ENCODE results near the gene PTPRR. TPM values are rescaled to one million over a fixed set of nuclear protein-coding genes. Genes with fewer than 3 reads are reported as not detected.

PTPRR gene
- total RNA-seq, 2 donors from 2014 or later, result 0.37 to 0.51 TPM

DNA sequence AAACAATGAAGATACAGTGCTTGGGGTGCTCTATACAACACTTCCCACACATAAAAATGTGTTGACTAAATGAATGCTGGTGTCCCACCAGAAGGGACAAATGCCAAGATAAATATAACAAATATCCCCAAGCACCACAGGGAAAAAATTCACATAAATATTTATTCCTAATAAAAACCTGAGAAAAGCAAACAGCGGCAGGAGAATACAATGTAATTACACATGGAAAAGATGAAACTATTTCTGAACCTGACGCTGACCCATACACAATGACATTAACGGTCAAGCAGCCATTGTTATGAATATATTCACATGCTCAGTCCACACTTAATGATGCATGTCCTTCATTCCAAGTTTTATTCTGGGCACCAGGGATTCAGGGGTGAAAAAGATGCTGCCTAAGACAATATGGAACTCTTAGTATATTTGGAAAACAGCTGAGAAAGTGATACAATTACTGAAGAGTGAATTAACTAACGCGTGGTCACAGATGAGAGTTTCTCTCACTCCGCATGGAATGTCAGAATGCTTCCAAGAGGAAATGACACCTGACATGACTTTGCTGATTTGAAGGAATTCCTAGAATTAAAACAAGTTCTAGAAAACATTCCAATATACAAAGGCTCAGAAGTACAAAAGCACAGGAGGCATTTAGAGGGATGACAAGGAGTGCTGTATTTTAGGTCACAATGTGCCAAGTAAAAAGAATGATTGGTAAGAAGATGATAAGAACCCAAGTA is 27.9 kb upstream of the PTPRR start:
- Histone ChIP-seq H3K36me3 (no peaks in the 10 kb centered on the region), H3K27ac (no peak overlapping the region), H3K4me3 (no peak overlapping the region)

DNA sequence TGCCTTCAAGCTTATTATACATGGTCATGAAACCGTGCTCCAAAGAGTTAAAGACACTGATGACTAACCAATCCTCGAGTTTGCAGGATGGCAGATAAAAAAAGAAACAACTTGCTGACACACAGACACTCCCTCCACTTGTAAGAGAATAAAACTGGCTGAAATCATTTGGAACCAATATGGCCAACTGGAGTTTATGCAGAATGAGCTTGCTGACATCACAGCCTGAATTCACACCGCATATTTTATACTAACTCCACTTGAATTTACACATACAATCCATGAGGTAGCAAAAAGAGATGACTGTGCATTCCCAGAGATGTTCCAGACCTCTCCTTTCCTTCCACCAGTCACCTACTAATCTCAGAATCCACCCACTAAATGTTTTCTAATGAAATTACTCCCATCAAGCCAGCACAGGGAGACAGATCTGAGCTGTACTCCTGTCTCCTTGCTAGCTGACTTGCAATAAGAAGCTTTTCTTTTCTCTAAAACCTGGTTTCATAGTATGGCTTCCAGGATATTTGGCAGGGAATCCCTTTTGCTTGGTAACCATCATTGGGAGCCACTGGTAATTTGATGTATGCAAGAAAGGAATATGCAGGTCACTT is 15.8 kb upstream of the PTPRR start:
- no peak for DNase-seq (ENCODE audit: low spot score)
- no peak overlapping the region for H3K27ac ChIP-seq
- no peaks in the 10 kb centered on the region for H3K36me3 ChIP-seq
- H3K9me3 ChIP-seq, result no peaks in the 10 kb centered on the region
- H3K4me3 ChIP-seq, result no peak overlapping the region
- H3K27me3 ChIP-seq, result no peaks in the 10 kb centered on the region
- TF ChIP-seq, protein P1, sequence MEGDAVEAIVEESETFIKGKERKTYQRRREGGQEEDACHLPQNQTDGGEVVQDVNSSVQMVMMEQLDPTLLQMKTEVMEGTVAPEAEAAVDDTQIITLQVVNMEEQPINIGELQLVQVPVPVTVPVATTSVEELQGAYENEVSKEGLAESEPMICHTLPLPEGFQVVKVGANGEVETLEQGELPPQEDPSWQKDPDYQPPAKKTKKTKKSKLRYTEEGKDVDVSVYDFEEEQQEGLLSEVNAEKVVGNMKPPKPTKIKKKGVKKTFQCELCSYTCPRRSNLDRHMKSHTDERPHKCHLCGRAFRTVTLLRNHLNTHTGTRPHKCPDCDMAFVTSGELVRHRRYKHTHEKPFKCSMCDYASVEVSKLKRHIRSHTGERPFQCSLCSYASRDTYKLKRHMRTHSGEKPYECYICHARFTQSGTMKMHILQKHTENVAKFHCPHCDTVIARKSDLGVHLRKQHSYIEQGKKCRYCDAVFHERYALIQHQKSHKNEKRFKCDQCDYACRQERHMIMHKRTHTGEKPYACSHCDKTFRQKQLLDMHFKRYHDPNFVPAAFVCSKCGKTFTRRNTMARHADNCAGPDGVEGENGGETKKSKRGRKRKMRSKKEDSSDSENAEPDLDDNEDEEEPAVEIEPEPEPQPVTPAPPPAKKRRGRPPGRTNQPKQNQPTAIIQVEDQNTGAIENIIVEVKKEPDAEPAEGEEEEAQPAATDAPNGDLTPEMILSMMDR (IDR thresholded peaks at IDR 0.05), result no peak
- no peaks in the 10 kb centered on the region for H3K4me1 ChIP-seq

More for the DNA sequence above, 27.9 kb upstream of the PTPRR start:
- no peaks in the 10 kb centered on the region for H3K4me1 ChIP-seq
- TF ChIP-seq, protein P1 (IDR thresholded peaks at IDR 0.05), result no peak
- no peaks in the 10 kb centered on the region for H3K27me3 ChIP-seq
- H3K9me3 ChIP-seq, result no peaks in the 10 kb centered on the region
- no peak for DNase-seq (ENCODE audit: low spot score)

DNA sequence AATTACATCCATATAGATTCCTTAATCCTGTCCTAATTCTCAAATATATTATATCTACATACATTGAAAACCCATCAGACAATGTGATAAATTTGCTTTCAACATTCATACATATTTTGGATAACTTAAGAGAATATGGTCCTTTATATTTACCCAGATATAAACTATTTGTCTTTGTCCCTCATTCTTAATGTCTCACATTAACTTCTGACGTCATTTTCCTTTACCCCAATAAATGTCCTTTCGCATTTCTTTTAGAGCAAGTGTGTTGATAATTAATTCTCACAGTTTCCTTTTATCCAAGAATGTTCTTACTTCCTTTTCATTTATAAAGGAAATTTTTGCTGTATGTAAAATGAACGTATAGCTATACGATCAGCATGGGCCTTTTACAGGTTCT is 12.6 kb upstream of the PTPRR start:
- H3K27me3 ChIP-seq, result no peaks in the 10 kb centered on the region
- no peak for DNase-seq (ENCODE audit: low spot score)
- H3K27ac ChIP-seq, result no peak overlapping the region
- no peaks in the 10 kb centered on the region for H3K36me3 ChIP-seq
- no peak overlapping the region for H3K4me3 ChIP-seq
- no peaks in the 10 kb centered on the region for H3K4me1 ChIP-seq
- TF ChIP-seq, protein P1 (IDR thresholded peaks at IDR 0.05), result no peak
- no peaks in the 10 kb centered on the region for H3K9me3 ChIP-seq

DNA sequence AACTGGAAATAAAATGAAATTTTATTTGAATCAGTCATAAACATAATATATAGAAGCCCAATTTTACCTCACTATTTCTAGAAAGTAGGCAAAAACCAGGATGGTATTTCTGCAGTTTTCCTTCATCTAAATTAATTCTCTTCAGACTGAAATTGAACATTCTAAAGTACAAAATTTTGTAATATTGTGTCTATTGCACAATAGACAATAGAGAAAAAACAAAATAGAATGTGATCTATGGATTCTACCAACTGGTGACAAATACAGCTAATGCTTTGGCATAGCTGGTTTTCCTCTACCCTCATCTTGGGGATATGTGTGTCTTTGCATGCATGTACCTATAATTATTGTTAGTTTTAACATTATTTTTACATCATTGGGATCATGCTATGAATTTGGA is 8.5 kb upstream of the PTPRR start:
- no peak for DNase-seq (ENCODE audit: low spot score)
- TF ChIP-seq, protein P1 (IDR thresholded peaks at IDR 0.05), result no peak
- H3K36me3 ChIP-seq, result no peaks in the 10 kb centered on the region

DNA sequence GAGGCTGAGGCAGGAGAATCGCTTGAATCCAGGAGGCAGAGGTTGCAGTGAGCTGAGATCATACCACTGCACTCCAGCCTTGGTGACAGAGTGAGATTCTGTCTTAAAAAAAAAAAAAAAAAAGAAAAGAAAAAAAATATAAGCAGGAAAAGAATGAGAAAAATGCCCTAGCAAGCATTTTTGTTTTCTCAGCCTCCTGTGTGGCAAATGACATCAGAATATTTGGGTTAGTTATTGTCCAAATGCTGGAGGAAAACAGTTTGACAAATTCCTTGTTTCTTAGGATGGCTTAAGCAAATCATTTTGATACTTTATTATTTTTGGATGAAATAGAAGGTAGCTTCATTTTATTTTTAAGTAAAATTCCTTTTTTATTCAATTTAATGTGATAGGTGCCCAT is 7.5 kb upstream of the PTPRR start:
- Histone ChIP-seq H3K4me1 (no peaks in the 10 kb centered on the region), H3K36me3 (no peaks in the 10 kb centered on the region), H3K4me3 (no peak overlapping the region), H3K9me3 (no peaks in the 10 kb centered on the region), H3K27me3 (no peaks in the 10 kb centered on the region), H3K27ac (no peak overlapping the region)
- TF ChIP-seq, protein P1 (IDR thresholded peaks at IDR 0.05), result no peak
- DNase-seq (ENCODE audit: low spot score), result no peak

More for the DNA sequence above, 8.5 kb upstream of the PTPRR start:
- H3K27ac ChIP-seq, result no peak overlapping the region
- H3K9me3 ChIP-seq, result no peaks in the 10 kb centered on the region
- no peaks in the 10 kb centered on the region for H3K4me1 ChIP-seq
- H3K27me3 ChIP-seq, result no peaks in the 10 kb centered on the region
- no peak overlapping the region for H3K4me3 ChIP-seq

Measured in right atrium auricular region (tissue), 2 donors.